HG02610 (cell line): Measurements from ENCODE around the gene WASF1.
"Not testable (repeated sequence)": the region's sequence is repeated elsewhere in the genome, so short reads cannot be mapped to it uniquely, and the experiment has no call there.

Experiments
- ATAC-seq: cut with Tn5 transposase; IDR thresholded peaks from one replicate; pipeline ENCODE4 v1.9.1; 2021; ENCODE audit warnings: mild to moderate bottlenecking, moderate library complexity; ENCODE audit not compliant: unreplicated experiment

The WASF1 gene

DNA sequence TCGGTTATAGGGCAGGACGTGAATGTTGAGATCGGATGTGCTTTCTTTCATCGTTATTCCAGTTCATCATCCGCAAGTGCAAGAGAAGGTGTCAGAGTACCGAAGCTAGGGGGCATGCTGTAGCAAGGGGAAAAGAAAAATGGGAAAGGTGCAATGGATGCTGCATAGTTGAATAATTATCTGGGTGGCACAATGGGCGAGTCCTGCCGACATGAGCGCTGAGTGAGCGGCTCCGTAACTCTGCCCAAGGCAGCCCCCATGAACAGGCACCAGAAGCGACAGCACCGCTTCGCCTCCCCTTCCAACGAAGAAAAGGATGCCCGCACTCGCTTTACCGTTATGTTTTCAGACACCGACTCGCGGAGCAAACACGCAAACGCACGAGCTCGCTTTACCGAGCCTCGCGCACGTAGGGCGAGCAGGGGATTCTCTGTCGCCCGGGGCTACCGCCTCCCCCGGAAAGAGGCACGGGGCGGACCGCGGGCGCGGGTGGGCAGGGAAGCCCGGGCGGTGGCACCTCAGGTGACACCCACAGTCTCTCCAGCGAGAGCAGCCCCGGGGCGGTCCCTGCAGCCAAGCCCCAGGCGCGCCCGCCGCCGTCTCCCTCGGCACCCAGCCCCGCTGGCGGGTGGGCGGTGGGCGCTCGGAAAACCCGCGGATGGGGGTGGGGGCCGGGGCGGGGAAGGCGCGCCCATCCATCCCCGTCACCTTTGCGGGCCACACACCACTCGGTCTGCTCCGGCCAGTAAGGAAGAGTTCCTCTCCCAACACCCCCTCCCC is 654 bp downstream of the WASF1 start:
- ATAC-seq, result peak; percentile 24

DNA sequence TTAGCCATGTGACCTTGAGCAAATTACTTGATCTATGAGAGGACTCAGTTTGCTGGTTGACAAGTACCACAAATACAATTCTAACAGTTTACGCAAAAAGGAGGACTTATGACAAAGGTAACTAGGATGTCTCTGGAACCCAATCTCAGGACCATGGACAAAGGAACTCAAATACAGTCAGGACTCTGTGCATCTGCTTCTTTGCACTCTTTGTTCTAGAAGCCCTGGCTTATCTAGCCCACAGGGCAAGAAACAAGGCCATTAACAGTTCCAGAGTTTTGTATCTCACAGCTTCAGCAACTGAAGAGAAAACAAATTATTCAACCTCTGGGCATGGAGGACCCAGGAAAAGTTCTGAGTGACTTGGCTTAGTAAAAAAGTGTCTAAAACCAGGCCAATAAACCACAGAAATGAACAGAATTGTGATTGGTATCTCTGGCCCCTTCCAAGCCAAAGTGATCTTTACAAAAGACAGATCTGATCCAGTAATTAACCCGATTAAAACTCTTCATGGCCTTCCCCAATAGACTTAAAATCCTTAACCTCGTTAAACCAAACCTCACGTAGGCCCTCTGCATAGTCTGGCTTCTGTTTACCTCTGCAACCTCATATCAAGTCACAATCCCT is 5.9 kb downstream of the WASF1 start:
- ATAC-seq, result no peak

DNA sequence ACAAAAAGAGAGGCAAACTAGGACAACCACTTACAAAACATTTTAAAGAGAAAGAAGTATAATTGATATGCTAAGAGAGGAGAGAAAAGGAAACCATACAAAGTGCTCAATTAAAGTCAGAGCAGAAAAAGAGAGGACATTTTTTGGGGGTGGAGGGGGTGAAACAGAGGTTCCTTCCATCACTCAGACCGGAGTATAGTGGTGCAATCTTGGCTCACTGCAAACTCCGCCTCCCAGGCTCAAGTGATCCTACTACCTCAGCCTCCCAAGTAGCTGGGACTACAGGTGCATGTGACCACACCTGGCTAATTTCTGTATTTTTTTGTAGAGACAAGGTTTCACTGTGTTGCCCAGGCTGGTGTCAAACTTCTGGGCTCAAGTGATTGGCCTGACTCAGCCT is 9.4 kb downstream of the WASF1 start:
- no peak for ATAC-seq

DNA sequence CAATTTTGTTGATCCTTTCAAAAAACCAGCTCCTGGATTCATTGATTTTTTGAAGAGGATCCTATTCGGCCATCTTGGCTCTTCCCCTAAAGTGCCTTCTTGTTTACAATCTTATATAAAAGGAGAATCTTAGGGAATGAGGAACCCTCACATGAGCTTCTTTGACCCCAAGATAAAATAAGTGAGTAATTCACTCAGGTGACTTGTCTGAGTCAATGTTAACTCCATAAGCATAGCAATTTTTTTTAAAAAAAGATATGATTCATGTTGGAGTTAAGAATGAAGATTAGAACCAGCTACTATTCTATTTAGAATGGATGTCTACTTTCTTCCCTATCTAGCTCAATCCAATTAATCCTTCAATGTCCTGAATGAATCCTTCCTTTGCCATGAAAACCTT is 21.0 kb downstream of the WASF1 start:
- ATAC-seq, result no peak

DNA sequence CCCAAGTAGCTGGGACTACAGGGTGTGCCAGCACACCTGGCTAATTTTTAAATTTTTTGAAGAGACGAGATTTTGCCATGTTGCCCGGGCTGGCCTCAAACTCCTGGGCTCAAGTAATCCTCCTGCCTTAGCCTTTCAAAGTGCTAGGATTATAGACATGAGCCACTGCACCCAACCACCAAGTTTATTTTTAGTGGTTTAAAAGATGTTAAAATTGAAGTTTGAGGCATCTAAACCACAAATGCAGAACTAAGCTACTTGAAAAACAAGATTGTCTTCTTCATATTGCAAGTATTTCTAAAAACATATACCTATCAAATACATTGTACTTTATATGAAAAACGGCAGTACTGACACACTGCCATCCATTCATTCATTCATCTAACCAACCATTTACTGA is 31.6 kb downstream of the WASF1 start:
- ATAC-seq, result no peak

DNA sequence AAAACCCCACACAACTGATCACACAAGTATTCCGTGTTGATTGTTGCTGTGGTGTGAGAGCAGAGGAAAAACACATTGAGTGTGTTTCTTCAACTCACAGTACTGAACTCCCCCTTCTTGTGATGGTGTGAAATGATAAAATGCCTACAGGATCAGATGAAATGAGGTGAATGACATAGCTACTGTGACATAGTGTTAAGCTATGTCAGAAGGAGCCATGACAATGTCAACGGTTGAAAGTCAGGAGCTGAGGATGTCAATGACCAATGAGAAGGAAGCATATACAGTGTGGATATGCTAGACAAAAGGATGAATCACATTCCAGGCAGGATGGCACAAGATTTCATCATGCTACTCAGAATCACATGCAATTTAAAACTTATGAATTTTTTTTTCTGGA is 38.8 kb downstream of the WASF1 start:
- ATAC-seq, result no peak

DNA sequence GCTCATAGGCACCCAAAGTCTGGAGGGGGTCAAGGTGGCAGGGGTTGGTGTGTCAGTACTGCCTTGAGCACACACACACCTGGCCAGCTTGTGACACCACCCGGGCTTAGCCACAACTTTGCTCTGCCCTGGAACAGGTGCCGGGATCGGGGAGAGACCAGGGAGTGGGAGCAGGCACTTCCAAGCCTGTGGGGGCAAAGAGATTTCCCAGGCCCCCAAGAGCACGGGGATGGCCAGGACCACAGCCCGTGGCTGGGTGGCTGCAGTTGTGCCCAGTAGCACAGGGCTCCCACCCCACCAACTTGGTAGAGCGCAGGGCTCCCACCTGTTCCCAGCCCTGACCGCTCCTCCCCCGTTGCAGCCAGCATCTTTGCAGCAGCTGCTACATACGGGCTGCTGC is 40.4 kb downstream of the WASF1 start:
- no peak for ATAC-seq

DNA sequence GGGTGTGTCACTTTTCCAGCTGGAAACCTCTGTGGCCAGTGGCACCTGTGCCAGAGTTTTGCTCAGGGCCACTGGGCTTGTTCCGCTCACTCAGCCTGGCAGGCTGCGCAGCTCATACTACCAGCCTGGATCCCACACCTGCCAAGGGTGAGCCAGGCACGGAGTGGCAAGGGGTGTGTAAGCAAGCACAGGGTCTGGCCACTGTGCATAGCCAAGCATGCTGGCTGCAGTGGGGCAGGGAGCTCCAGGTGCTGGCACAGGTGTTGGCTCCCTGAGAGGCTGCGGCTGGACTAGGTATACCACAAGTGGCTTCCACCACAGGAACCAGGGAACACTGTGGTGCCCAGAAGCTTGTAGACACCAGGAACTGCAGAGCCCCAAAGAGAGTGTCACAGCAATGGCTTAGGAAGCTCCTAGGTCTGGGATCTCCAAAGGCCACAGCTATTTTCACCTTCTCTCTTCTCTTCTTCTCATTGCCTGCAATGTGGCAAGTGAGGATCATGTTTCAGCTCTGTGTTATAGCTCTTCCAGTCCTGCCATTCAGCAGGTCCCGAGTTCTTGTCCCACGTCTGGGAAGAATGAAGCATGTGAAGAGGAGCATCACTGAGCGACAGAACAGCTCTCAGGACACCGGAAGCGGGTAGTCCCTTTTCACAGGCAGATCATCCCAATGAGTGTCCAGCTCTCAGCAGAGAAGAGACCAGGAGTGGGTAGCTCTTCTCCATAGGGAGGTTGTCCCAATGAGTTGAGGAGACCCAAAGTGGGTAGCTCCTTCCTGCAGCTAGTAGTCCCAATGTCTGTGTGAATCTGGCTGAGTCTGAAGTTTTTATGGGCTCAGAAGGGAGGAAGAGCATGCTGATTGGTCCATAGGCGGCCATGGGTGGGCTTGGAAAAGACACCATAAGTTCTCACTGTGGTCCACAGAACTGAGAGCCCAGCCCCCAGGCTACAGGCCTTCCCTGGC is 41.3 kb downstream of the WASF1 start:
- ATAC-seq, result no peak

DNA sequence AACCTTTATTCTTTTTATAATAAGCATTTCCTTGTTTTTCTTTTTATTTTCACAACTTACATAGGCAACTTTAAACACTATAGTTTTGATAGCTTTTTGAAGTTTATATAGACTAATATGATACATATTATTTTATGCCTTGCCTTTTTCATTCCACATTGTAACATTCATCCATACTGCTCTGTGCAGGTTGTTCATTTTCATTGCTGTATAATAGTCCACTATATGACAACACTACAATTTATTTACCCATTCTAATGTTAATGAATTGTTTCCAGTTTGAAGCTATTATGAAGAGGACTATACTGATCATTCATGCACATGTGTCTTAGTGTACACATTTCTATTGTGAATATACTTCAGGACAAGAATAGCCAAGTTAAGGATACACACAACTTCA is 49.1 kb downstream of the WASF1 start:
- ATAC-seq, result no peak

DNA sequence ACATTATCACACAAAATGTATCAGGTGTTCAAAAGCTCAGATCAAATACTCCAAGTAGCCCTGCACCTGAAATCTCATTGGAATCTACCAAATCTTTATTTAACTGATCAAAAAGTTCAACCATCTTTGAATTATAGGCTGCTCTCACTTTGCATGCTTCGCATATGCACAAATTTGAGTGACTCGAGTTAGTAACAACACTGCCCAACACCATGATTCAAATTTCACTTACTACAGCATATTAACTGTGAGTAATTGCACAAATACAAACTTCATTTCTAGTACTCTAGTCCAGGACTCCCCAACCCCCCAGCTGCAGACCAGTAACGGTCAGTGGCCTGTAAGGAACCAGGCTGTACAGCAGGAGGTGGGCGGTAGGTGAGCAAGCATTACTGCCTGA is 51.1 kb downstream of the WASF1 start:
- no peak for ATAC-seq

DNA sequence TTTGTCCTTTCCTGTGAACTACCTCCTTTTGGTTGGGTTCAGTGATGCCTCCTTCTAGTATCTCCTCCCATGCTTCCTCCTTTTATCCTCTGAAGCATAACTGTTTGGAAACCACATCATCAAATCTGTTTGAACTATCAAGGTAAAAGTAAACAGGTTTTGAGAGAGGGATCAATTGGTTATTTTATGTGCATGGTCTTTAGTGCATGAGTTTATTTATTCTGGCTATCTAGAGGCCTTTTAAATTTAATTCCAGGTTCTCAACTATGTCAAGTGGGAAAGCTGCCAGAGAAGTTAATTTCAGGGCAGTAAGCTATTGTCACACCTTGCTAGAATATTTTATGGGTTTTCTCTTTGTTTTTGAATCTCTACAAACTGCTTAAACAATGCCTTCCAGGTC is 54.1 kb downstream of the WASF1 start:
- ATAC-seq, result no peak

DNA sequence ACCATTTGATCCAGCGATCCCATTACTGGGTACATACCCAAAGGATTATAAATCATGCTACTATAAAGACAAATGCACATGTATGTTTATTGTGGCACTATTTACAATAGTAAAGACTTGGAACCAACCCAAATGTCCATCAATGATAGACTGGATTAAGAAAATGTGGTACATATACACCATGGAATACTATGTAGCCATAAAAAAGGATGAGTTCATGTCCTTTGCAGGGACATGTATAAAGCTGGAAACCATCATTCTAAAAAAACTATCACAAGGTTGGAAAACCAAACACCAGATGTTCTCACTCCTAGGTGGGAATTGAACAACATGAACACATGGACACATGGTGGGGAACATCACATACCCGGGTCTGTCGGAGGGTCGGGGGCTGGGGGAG is 57.8 kb downstream of the WASF1 start:
- ATAC-seq, result not testable (repeated sequence)

DNA sequence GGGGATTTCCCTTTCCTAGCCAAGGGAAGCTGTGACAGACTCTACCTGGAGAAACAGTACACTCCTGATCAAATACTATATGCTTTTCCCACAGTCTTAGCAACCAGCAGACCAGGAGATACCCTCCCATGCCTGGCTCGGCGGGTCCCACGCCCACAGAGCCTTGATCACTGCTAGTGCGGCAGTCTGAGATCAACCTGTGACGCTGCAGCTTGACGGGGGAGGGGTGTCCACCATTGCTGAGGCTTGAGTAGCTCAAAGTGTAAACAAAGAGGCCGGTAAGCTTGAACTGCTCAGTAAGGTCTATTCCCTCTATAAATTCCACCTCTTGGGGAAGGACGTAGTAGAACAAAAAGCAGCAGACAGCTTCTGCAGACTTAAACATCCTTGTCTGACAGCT is 63.2 kb downstream of the WASF1 start:
- ATAC-seq, result no peak

DNA sequence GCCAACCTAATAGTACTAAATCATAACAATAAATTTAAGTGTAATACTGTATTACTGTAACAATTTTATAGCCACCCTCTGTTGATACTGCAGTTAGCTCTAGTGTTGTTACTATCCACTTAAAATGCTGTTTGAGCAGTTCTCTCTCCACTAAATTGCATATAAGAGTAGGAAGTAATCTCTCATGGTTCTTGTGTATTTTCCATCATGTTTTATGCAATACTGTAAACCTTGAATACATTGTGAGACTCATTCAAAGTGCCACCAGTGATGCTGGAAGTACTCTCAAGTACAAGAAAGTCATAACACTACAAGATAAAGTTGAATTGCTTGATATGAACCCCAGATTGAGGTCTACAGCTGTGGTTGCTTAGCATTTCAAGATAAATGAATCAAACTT is 65.5 kb downstream of the WASF1 start:
- no peak for ATAC-seq

DNA sequence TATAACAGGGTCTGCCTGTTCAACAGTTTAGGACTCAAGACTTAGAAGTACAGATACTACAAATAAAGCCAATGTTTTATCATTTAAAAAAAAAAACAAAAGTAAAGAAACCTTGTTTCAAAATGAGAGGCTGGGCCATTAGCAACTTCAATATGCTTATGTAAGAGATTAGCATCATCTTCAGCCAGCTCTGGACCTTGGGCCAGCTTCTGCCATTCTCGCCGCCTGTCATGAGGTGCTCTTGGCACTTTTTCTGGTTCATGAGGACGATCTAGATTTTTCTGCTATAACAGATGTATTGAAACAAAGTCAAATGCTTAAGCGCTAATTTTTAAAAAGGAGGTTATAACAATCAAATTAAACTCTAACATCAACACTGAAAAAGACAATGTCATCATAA is 74.2 kb downstream of the WASF1 start:
- no peak for ATAC-seq

DNA sequence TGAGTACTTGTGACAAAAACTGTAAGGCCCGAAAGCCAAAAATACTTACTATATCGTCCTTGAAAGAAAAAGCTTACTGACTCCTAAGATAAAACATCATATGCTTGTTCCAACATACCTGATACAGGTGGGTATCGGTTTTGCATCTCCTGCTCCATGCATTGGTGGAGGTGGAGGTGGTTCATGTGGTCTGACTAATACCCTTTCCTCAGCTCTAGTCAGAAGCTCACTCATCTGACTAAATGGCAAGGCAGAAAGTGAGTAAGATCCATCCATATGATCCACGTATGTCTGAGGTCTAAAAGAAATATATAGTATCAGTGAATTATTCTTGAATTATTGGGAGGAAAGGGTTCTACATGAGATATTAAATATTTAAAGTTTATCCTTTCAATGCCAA is 76.2 kb downstream of the WASF1 start:
- ATAC-seq, result peak; percentile 47

DNA sequence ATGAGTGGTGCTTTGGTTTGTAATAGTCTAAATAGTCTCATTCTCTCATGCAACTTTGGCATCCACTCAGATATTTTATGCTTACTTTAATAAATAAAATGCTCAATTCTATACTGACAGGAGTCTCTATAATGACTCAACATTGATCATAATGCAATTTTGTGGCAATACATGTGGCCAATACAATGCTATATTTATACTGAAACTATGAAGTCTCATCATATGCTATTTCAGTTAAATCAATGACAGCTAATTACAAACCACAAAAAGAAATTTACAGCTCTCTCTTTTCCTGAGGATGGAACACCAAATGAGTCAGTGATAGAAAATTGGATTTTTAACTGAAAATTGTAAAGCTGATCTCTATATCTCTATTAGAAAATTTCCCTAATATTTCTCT is 77.1 kb downstream of the WASF1 start:
- peak; percentile 61 for ATAC-seq

DNA sequence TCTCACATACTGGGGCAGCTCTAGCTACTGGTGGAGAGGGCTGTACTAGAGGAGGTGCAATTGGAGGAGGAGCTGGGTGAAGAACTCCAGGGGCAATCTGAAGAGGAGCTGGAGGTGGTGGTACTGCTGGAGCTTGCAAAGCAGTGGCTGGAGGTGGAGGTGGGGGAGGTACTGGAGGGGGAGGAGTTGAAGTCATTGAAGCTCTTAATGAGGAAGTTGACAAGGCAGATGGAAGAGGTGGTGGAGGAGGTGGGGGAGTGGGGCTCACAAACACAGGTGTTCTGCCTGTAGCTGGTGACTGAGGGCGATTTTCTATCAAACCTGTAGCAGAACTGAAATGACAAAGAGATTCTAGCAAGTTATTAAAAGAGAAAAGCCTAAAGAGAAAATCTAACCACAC is 77.6 kb downstream of the WASF1 start:
- ATAC-seq, result peak; percentile 73

DNA sequence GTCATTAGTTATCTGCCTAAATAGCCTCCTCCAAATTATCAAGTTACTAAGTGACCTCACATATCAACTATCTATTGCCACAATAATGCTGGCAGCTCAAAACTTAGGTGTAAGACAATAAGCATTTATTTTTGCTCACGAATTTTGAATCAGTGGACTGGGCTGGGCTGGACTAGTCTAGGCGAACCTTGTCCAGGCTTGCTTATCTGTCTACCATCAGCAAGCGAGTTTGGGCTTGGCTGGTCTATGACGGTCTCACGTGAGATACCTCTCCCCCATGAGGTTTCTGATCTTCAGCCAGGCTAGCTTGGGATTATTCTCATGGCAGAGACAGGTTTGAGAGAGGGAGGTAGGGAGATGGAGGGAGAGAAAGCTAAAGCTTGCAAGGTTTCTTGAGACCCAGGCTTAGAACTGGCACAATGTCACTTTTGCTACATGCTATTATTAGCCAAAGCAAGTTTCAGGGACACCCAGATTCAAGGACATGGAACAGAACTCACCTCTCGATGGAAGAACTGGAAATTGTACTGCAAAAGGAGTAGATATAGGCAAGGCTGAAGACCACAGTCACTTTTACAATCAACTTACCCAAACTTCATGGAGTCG is 80.9 kb downstream of the WASF1 start:
- no peak for ATAC-seq

DNA sequence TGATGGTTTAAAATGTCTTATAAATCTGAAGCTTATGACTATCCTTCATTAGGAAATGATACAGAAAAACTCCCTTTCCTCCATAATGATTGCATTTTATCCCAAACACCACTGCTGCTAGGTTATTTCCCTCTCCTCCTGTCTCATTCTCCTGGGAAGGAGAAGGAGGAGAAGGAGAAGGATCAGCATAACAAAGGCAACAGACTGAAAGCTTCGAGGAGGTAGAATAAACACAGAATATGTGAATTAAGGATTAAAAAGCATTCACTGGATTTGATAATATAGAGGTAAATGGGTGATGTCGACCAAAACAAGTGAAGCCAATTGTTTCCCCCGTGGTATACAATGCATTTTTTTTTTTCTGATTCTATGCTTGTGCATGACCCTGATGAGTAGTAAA is 82.0 kb downstream of the WASF1 start:
- no peak for ATAC-seq

DNA sequence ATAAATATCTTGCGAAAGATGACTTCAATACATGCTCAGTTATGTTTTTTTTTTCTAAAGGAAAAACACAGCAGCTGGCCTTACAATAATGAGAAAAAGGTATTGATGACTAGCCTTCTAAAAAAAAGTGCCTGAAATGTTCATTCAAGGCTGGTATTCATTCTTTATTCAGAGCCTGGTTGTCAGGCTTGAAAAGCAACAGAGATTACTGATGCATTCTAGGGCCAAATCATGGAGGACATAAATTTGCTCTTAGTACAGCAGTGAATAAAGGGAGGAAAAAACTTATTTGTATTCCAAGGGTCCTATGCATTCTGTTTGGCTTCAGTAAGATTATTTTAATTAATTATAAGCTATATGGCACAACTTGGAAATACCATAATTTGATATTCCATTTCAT is 83.5 kb downstream of the WASF1 start:
- no peak for ATAC-seq
